Measurements from ENCODE around the gene SWAP70.

GRCh38 chr11:9645881-9646280 is 18.0 kb upstream of the SWAP70 start:
- TF ChIP-seq CTCF (conservative IDR thresholded peaks at IDR 0.05; ENCODE audit: low read depth in 2 of 2) (no peak), EZH2phosphoT487 (IDR thresholded peaks at IDR 0.05; ENCODE audit: unreplicated experiment) (no peak), STAT1 (IDR thresholded peaks at IDR 0.05; ENCODE audit: unreplicated experiment) (no peak), EZH2 (IDR thresholded peaks at IDR 0.05; ENCODE audit: low read depth, unreplicated experiment) (no peak), POLR2AphosphoS5 (IDR thresholded peaks at IDR 0.05; ENCODE audit: low read depth) (no peak)
- TF ChIP-seq, protein P1, sequence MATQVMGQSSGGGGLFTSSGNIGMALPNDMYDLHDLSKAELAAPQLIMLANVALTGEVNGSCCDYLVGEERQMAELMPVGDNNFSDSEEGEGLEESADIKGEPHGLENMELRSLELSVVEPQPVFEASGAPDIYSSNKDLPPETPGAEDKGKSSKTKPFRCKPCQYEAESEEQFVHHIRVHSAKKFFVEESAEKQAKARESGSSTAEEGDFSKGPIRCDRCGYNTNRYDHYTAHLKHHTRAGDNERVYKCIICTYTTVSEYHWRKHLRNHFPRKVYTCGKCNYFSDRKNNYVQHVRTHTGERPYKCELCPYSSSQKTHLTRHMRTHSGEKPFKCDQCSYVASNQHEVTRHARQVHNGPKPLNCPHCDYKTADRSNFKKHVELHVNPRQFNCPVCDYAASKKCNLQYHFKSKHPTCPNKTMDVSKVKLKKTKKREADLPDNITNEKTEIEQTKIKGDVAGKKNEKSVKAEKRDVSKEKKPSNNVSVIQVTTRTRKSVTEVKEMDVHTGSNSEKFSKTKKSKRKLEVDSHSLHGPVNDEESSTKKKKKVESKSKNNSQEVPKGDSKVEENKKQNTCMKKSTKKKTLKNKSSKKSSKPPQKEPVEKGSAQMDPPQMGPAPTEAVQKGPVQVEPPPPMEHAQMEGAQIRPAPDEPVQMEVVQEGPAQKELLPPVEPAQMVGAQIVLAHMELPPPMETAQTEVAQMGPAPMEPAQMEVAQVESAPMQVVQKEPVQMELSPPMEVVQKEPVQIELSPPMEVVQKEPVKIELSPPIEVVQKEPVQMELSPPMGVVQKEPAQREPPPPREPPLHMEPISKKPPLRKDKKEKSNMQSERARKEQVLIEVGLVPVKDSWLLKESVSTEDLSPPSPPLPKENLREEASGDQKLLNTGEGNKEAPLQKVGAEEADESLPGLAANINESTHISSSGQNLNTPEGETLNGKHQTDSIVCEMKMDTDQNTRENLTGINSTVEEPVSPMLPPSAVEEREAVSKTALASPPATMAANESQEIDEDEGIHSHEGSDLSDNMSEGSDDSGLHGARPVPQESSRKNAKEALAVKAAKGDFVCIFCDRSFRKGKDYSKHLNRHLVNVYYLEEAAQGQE (IDR thresholded peaks at IDR 0.05; ENCODE audit: unreplicated experiment), result no peak
